HG03135 (cell line): ENCODE results near the gene PTGR3.

ENCODE experiments used
- ATAC-seq: cut with Tn5 transposase; IDR thresholded peaks from one replicate; pipeline ENCODE4 v1.9.1; 2021; ENCODE audit warnings: mild to moderate bottlenecking, moderate library complexity; ENCODE audit not compliant: unreplicated experiment

The PTGR3 gene

GRCh38 chr18:75235896-75236295, 27.0 kb upstream of the PTGR3 start:
- ATAC-seq = no peak

DNA sequence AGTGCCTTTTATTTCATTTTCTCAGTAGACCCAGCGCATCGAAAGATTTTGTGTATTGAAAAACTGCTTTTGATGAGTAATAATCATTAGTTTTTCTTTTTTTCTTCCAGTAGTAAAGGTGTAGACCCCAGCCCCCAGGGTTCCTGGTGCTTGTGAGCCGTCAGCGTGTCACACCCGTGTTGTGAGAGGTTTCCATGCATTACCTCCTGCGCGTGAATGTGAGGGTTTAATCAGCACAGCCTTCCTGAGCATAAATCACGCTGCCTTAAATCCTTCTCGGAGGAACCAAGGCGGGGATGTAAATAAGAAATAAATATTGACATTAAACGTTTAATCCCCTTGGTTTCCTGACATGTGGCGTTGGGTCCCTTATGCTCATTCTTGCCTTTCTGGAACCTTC, 26.0 kb upstream of the PTGR3 start:
- no peak for ATAC-seq

DNA sequence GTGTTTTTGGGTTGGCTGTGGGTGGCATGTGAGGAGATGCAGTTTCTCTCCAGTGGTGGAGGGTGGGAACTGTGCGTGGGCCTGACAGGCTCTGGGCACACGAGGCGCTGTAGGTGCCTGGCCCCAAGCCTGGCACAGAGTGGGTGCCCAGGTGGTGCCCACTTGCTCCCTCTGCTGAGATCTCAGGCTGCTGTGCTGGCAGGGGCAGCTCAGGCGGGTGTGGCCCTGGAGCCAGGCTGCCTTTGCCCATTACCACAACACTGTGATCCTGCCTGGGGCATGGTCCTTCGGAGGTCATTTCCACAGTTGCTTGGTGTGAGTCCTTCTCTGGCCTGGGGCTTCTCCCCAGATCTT, 22.1 kb upstream of the PTGR3 start:
- no peak for ATAC-seq

GRCh38 chr18:75230163-75231052, 21.5 kb upstream of the PTGR3 start:
- no peak for ATAC-seq

DNA sequence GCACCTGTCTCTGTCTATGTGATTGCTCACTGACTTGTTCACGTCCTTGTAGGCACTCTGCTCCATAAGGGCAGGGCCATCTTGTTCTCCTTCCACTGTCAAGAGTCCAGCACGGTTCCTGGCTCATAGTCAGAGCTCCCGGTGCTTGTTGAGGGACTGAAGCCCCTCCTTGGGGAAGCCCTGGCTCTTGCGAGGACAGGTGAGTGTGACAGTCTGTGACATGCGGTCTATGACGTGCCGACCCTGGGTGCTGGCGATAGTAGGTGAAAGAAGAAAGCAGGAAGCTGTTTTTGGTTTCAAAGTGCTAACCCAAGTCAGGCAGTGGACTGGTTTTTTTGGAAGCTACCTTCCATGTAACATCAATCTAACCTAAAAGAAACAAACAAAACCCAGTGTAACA, 20.5 kb upstream of the PTGR3 start:
- no peak for ATAC-seq

DNA sequence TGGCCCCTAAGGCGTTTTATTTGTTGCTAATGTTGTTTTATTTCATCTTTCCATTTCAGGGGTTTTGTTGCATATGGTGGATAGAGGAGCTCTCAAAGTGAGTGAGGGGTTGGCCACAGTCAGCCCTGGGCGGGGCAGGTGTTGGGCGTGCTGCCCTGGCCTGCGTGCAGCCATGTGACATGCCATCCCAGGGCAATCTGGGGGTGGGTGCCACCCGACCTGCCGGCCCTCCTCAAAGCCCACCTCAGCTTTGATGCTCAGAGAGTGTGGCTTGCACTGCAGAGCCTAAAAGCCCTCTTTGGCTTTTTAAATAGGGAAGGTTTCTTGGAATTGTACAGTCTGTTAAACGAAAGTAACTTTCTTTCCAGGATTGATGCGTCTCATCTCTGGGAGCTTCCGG, 20.0 kb upstream of the PTGR3 start:
- ATAC-seq = no peak

GRCh38 chr18:75227535-75228296, 18.8 kb upstream of the PTGR3 start:
- no peak for ATAC-seq

DNA sequence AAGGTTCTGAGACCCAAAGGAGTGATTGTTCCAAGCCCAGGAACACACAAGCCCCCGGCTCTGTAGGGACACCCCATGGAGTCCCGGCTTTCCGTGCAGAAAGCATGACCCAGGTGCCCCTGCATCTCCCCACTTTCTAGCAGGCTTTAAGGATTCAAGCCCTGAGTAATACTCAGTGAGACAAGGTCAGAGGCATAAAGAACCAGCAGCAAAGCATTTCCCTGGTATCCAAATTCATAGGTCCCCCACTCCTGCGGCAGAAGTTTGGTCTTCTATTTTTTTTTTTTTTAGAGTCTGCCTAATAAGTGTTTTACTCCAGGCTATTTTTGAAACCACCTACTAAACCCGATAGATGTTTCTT, 18.0 kb upstream of the PTGR3 start:
- ATAC-seq = no peak

GRCh38 chr18:75226286-75226955, 17.5 kb upstream of the PTGR3 start:
- ATAC-seq = no peak

- ATAC-seq = no peak
Measured at GRCh38 chr18:75223687-75224347, 14.9 kb upstream of the PTGR3 start.

DNA sequence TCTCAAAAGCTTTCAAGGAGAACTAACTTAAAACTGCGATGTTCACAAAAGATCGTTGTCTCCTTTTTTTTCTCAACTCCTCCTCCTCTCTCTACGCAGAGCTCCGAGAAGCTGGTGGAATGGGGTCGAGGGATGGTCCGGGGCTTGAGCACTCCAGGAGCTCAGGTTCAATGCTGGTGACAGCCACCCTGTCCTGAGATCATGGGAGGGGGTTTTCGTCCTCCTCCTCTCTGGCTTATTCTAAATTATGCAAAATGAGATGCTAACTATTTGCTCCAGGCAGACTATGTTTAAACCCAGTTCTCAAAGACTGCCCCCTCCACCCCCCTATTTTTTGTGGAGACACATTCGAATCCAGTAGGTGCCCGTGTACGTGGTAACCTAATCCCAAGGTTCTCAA, 13.5 kb upstream of the PTGR3 start:
- ATAC-seq = no peak

GRCh38 chr18:75221897-75222296, 13.0 kb upstream of the PTGR3 start:
- ATAC-seq = no peak

DNA sequence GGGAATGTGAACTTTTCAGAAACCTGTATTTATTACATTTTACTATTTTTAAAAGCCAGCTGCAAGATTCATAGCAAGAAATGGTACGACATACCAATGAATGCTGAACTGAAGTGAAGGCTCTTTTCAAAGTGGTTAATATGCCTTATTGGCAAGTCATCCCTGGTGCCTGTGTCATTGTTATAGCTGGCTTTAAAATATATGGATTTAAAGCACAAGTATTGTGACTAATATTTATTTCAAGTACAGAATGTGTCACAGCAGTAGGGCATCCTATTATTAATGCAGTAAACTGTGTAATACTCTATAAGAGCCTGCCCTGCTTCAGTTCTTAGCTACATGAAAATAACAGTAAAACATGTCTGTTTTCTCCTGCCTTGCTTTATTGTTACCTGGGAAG, 12.5 kb upstream of the PTGR3 start:
- ATAC-seq = no peak

GRCh38 chr18:75220551-75221355, 11.8 kb upstream of the PTGR3 start:
- ATAC-seq = no peak

GRCh38 chr18:75219745-75220375, 10.9 kb upstream of the PTGR3 start:
- ATAC-seq = no peak

DNA sequence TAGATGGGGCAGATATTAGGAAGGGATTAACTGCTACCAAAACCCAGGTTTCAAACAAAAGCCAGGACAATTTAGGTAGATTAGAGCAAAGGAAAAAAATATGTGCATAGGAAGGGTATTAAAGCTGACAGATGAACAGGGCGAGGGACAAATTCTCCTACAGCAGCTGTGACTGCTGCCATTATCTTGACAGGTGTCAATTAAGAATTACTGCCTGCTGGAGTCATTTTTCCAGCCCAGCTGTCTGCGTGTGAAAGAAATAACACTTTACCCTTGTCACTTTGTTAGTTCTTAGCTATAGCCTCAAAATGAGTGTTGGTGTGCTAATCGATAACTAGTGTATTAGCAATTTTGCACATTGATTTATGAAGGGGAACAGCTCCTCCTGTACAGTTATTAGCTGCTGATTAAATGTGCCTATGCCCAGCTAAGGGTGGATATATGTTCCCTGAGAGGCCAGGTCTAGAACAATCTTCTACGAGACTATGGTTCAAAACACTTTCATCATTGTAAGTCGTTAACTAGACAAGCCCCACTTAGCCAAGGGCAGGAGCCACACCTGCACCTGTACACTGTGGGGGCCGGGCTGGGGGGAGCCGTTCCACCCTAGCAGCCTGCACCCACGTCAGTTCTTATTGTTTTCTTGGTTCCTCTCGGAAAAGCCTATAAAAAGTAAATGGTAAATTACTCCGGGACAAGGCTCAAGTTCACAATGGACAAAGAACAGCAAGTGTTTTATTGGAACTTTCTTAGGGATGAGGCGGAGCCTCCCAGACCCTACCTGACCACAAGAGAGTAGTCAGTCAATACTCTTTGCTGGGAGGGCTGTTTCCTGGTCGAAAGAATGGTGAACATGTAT, 9.4 kb upstream of the PTGR3 start:
- ATAC-seq = no peak

GRCh38 chr18:75216911-75217689, 8.2 kb upstream of the PTGR3 start:
- no peak for ATAC-seq

DNA sequence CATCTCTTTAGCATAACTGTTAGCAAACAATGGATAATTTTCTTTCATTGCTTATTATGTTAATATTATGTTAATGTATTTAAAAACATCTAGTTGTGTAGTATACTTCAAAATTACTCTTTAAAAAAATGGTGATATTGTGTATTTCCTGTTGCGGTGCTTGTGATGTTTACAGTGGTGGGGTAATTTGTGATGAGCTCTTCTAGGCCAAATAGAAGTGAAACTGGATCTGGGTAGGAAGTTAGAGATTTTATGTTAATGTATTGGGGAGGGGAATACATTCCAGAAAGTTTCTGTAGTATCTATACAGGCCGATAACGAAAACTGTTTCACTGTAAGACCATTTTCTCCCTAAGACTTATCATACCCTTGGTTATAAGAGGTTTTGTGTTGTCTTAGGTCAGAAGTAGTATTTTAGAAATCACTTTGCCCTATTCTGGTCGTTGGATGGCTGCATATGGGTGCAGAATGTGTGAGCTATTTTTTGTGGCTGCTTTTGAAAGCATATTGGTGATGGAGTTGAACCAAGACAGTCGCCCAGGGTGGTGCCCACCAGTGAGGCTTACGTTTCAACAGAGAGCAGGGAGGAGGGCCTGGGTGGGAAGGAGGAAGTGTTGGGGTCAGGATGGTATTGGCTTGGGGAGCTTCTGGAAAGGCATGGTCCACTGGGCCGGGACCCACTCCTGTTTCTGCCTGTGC, 7.4 kb upstream of the PTGR3 start:
- no peak for ATAC-seq
